ENCODE data around the gene FOXRED2. TPM values are rescaled to one million over a fixed set of nuclear protein-coding genes. Genes with fewer than 3 reads are reported as not detected.
"Not testable (repeated sequence)": the region's sequence is repeated elsewhere in the genome, so short reads cannot be mapped to it uniquely, and the experiment has no call there.

FOXRED2 gene
- total RNA-seq, 2 experiments from 2014 or later: 1.8 to 2.3 TPM

- ChIA-PET POLR2A (interaction anchor here (0.7 to 2.4 kb wide), 12 partner anchors 10 to 162 kb away, joined by 3 to 18 read pairs (median 5); partner anchors contain the start of genes MYH9 and TXN2), CTCF (interaction anchor here (1.1 to 2.2 kb wide), 6 partner anchors 16 to 154 kb away, joined by 3 to 11 read pairs (median 5); no protein-coding TSS in a partner anchor)
- Histone ChIP-seq H3K4me3 (ENCODE audit: low read length) (peak overlapping the region; percentile 76), H3K9me3 (ENCODE audit: control insufficient read depth in 1 of 2, insufficient read depth in 1 of 2, low read length in 2 of 2) (no peaks in the 10 kb centered on the region), H3K27me3 (ENCODE audit: control insufficient read depth in 1 of 2, insufficient read depth in 2 of 2, low read length in 2 of 2) (no peaks in the 10 kb centered on the region), H3K36me3 (ENCODE audit: insufficient read depth, low read length) (no peaks in the 10 kb centered on the region), H3K4me1 (ENCODE audit: insufficient read depth, low read length) (peaks cover 61% of the 10 kb centered on the region), H3K27ac (ENCODE audit: low read depth in 1 of 2, low read length in 2 of 2) (peak overlapping the region; percentile 89 to 92)
- peak overlapping the region; percentile 93 for H3K27ac Mint-ChIP-seq
- peaks cover 46% of the 10 kb centered on the region for H3K4me1 Mint-ChIP-seq (ENCODE audit: low read depth)
- TF ChIP-seq, protein P1, sequence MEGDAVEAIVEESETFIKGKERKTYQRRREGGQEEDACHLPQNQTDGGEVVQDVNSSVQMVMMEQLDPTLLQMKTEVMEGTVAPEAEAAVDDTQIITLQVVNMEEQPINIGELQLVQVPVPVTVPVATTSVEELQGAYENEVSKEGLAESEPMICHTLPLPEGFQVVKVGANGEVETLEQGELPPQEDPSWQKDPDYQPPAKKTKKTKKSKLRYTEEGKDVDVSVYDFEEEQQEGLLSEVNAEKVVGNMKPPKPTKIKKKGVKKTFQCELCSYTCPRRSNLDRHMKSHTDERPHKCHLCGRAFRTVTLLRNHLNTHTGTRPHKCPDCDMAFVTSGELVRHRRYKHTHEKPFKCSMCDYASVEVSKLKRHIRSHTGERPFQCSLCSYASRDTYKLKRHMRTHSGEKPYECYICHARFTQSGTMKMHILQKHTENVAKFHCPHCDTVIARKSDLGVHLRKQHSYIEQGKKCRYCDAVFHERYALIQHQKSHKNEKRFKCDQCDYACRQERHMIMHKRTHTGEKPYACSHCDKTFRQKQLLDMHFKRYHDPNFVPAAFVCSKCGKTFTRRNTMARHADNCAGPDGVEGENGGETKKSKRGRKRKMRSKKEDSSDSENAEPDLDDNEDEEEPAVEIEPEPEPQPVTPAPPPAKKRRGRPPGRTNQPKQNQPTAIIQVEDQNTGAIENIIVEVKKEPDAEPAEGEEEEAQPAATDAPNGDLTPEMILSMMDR (IDR thresholded peaks at IDR 0.05): no peak
- H3K9me3 Mint-ChIP-seq: no peaks in the 10 kb centered on the region
- ATAC-seq (ENCODE audit: poor library complexity) (peak; percentile 70), DNase-seq (peak; percentile 86 to 98 (median 96))
- intact Hi-C loops (cut with DNase I, micrococcal nuclease): loop anchor here (1.0 to 5.0 kb wide), 4 partner anchors 26 to 123 kb away; partner anchors contain the start of gene TXN2 (in 1 of the 2)
- peak overlapping the region; percentile 84 for H3K4me3 Mint-ChIP-seq
- H3K27me3 Mint-ChIP-seq: no peaks in the 10 kb centered on the region
- H3K36me3 Mint-ChIP-seq (ENCODE audit: low read depth): no peaks in the 10 kb centered on the region
These were observed 51.8 kb downstream of the FOXRED2 start for GRCh38 chr22:36454916-36455570.

- H3K27ac Mint-ChIP-seq: peak overlapping the region; percentile 93
- DNase-seq: no peak
- Histone ChIP-seq H3K36me3 (ENCODE audit: insufficient read depth, low read length) (no peaks in the 10 kb centered on the region), H3K4me3 (ENCODE audit: low read length) (peak overlapping the region; percentile 76), H3K27ac (ENCODE audit: low read depth in 1 of 2, low read length in 2 of 2) (peak overlapping the region in 1 of 2 donors; percentile 92), H3K9me3 (ENCODE audit: control insufficient read depth in 1 of 2, insufficient read depth in 1 of 2, low read length in 2 of 2) (no peaks in the 10 kb centered on the region), H3K4me1 (ENCODE audit: insufficient read depth, low read length) (peaks cover 72% of the 10 kb centered on the region), H3K27me3 (ENCODE audit: control insufficient read depth in 1 of 2, insufficient read depth in 2 of 2, low read length in 2 of 2) (no peaks in the 10 kb centered on the region)
- no peaks in the 10 kb centered on the region for H3K36me3 Mint-ChIP-seq (ENCODE audit: low read depth)
- TF ChIP-seq, protein P1 (IDR thresholded peaks at IDR 0.05): no peak
- ChIA-PET POLR2A (interaction anchor here (1.6 to 2.4 kb wide), 4 partner anchors 44 to 122 kb away, joined by 5 to 18 read pairs (median 8); partner anchors contain the start of gene MYH9), CTCF (interaction anchor here (1.5 to 2.2 kb wide), 3 partner anchors 17 to 153 kb away, joined by 5 to 11 read pairs (median 9); no protein-coding TSS in a partner anchor)
- no peaks in the 10 kb centered on the region for H3K9me3 Mint-ChIP-seq
- H3K4me3 Mint-ChIP-seq: peak overlapping the region; percentile 84
- no peaks in the 10 kb centered on the region for H3K27me3 Mint-ChIP-seq
- intact Hi-C loops (cut with DNase I, micrococcal nuclease): loop anchor here (2.0 to 5.0 kb wide), 3 partner anchors 47 to 122 kb away; no protein-coding TSS in a partner anchor
- H3K4me1 Mint-ChIP-seq (ENCODE audit: low read depth): peaks cover 49% of the 10 kb centered on the region
- no peak for ATAC-seq (ENCODE audit: poor library complexity)
These were observed 52.9 kb downstream of the FOXRED2 start for GRCh38 chr22:36453855-36454378.

- peaks cover 55% of the 10 kb centered on the region for H3K4me1 Mint-ChIP-seq (ENCODE audit: low read depth)
- ChIA-PET CTCF (interaction anchor here (1.4 kb wide), 1 partner anchor 17 kb away, joined by 6 read pairs; no protein-coding TSS in a partner anchor), POLR2A (interaction anchor here (1.6 to 1.8 kb wide), 2 partner anchors 17 to 122 kb away, joined by 5 to 9 read pairs; no protein-coding TSS in a partner anchor)
- H3K27ac Mint-ChIP-seq: peak overlapping the region; percentile 93
- not testable (repeated sequence) for H3K9me3 ChIP-seq (ENCODE audit: control insufficient read depth in 1 of 2, insufficient read depth in 1 of 2, low read length in 2 of 2); H3K9me3 Mint-ChIP-seq; H3K4me3 ChIP-seq (ENCODE audit: low read length); H3K27me3 ChIP-seq (ENCODE audit: control insufficient read depth in 1 of 2, insufficient read depth in 2 of 2, low read length in 2 of 2); ATAC-seq (ENCODE audit: poor library complexity); H3K27me3 Mint-ChIP-seq; H3K36me3 Mint-ChIP-seq (ENCODE audit: low read depth); H3K36me3 ChIP-seq (ENCODE audit: insufficient read depth, low read length)
- intact Hi-C loops (cut with DNase I, micrococcal nuclease): loop anchor here in 1 of 2 experiments (5.0 kb wide), 2 partner anchors 46 to 121 kb away; no protein-coding TSS in a partner anchor
- H3K27ac ChIP-seq (ENCODE audit: low read depth in 1 of 2, low read length in 2 of 2): peak overlapping the region in 1 of 2 donors; percentile 46
- peak overlapping the region; percentile 65 for H3K4me3 Mint-ChIP-seq
- H3K4me1 ChIP-seq (ENCODE audit: insufficient read depth, low read length): peaks cover 80% of the 10 kb centered on the region
- peak in 1 of 14 experiments; percentile 45 for DNase-seq
These were observed 53.7 kb downstream of the FOXRED2 start for GRCh38 chr22:36452978-36453607.
